ENCODE data around the gene RNF115. TPM values are rescaled to one million over a fixed set of nuclear protein-coding genes. Genes with fewer than 3 reads are reported as not detected.
"Not testable (repeated sequence)": the region's sequence is repeated elsewhere in the genome, so short reads cannot be mapped to it uniquely, and the experiment has no call there.

The RNF115 gene
- polyA plus RNA-seq, 3 donors: 3.5 to 5.4 (median 5.2) TPM

- Histone ChIP-seq H3K4me2 (replicated peaks; ENCODE audit: extremely low read depth, low read length, poor library complexity, severe bottlenecking) (no peak within 1 kb of the TSS), H3K9ac (ENCODE audit: insufficient read depth, low read length, poor library complexity, severe bottlenecking) (peak within 1 kb of the TSS; percentile 23), H3K36me3 (replicated peaks in 1 of 2; ENCODE audit: control insufficient read depth in 1 of 2, insufficient read depth in 2 of 2, low read length in 2 of 2) (no peaks in the 10 kb centered on the region), H3K27me3 (ENCODE audit: control insufficient read depth in 2 of 2, insufficient read depth in 2 of 2, low read length in 2 of 2) (peaks cover 2 to 15% of the 10 kb centered on the region in 2 donors), H3K4me3 (replicated peaks in 1 of 3; ENCODE audit: low read depth in 2 of 3, low read length in 3 of 3) (no peak within 1 kb of the TSS), H3K79me2 (ENCODE audit: insufficient read depth, low read length) (no peaks in the 10 kb centered on the region), H3K9me3 (replicated peaks in 1 of 2; ENCODE audit: control insufficient read depth in 1 of 2, insufficient read depth in 1 of 2, low read length in 2 of 2) (no peaks in the 10 kb centered on the region), H2AFZ (ENCODE audit: insufficient read depth, low read depth, low read length, poor library complexity, severe bottlenecking) (no peak within 1 kb of the TSS), H4K20me1 (ENCODE audit: insufficient read depth, low read length) (no peaks in the 10 kb centered on the region), H3K27ac (ENCODE audit: low read depth in 1 of 2, low read length in 2 of 2) (no peak within 1 kb of the TSS), H3K4me1 (ENCODE audit: control insufficient read depth in 1 of 2, insufficient read depth in 2 of 2, low read length in 2 of 2) (peaks cover 8 to 9% of the 10 kb centered on the region in 2 donors)
- no peak for TF ChIP-seq CTCF (IDR thresholded peaks at IDR 0.05)
- no peak for DNase-seq
- WGBS (ENCODE audit: insufficient coverage): 88% methylated on average over 8 of the region's 12 CpGs
- H3K27me3 Mint-ChIP-seq (ENCODE audit: low read depth in 3 of 3): peaks cover 15 to 21% (median 20%) of the 10 kb centered on the region in 3 donors
- intact Hi-C loops (cut with micrococcal nuclease): no loop called here
- peaks cover 10% of the 10 kb centered on the region for H3K4me1 Mint-ChIP-seq
- no peak within 1 kb of the TSS for H3K27ac Mint-ChIP-seq
- peak within 1 kb of the TSS in 1 of 2 donors; percentile 9 for H3K4me3 Mint-ChIP-seq
- H3K36me3 Mint-ChIP-seq: no peaks in the 10 kb centered on the region
- H3K9me3 Mint-ChIP-seq: peaks cover 0 to 3% (median 0%) of the 10 kb centered on the region in 7 donors
These were observed 104.4 kb downstream of the RNF115 start, which contains the start of gene CD160 for GRCh38 chr1:145719230-145720079. Gene CD160 (plus strand): TSS chr1:145719499. CDS start chr1:145728328, 8,829 bp downstream.

- H3K9ac ChIP-seq (ENCODE audit: insufficient read depth, low read length, poor library complexity, severe bottlenecking); H3K79me2 ChIP-seq (ENCODE audit: insufficient read depth, low read length); H2AFZ ChIP-seq (ENCODE audit: insufficient read depth, low read depth, low read length, poor library complexity, severe bottlenecking); DNase-seq; H3K4me1 Mint-ChIP-seq; intact Hi-C loops (cut with micrococcal nuclease); H3K36me3 Mint-ChIP-seq; H3K9me3 ChIP-seq (replicated peaks in 1 of 2; ENCODE audit: control insufficient read depth in 1 of 2, insufficient read depth in 1 of 2, low read length in 2 of 2); H3K4me2 ChIP-seq (replicated peaks; ENCODE audit: extremely low read depth, low read length, poor library complexity, severe bottlenecking); H3K27ac Mint-ChIP-seq; H3K4me1 ChIP-seq (ENCODE audit: control insufficient read depth in 1 of 2, insufficient read depth in 2 of 2, low read length in 2 of 2); H3K4me3 ChIP-seq (replicated peaks in 1 of 3; ENCODE audit: low read depth in 2 of 3, low read length in 3 of 3); H3K9me3 Mint-ChIP-seq; H3K27ac ChIP-seq (ENCODE audit: low read depth in 1 of 2, low read length in 2 of 2); H4K20me1 ChIP-seq (ENCODE audit: insufficient read depth, low read length); H3K36me3 ChIP-seq (replicated peaks in 1 of 2; ENCODE audit: control insufficient read depth in 1 of 2, insufficient read depth in 2 of 2, low read length in 2 of 2): not testable (repeated sequence)
- peaks cover 19 to 22% (median 21%) of the 10 kb centered on the region in 3 donors for H3K27me3 Mint-ChIP-seq (ENCODE audit: low read depth in 3 of 3)
- peaks cover 2 to 15% of the 10 kb centered on the region in 2 donors for H3K27me3 ChIP-seq (ENCODE audit: control insufficient read depth in 2 of 2, insufficient read depth in 2 of 2, low read length in 2 of 2)
- WGBS (ENCODE audit: insufficient coverage): 100% methylated on average over 1 of the region's 5 CpGs
- peak overlapping the region in 1 of 2 donors; percentile 9 for H3K4me3 Mint-ChIP-seq
These were observed 105.4 kb downstream of the RNF115 start for GRCh38 chr1:145718465-145718864.
